HUES48 (cell line): ENCODE data around the gene OSBPL3.

ENCODE experiments used
- H3K27ac ChIP-seq: one replicate; pipeline ENCODE4 v1.7.0; 2013; ENCODE audit warnings: low read depth, low read length, inconsistent platforms
- H3K27me3 ChIP-seq: 2 replicates; pipeline ENCODE4 v1.6.1; 2013; ENCODE audit warnings: mild to moderate bottlenecking, low read length; ENCODE audit not compliant: control insufficient read depth, insufficient read depth
- H3K36me3 ChIP-seq: 2 replicates; pipeline ENCODE4 v1.6.1; 2013; ENCODE audit warnings: low read length; ENCODE audit not compliant: control insufficient read depth, insufficient read depth
- H3K4me1 ChIP-seq: 2 replicates; pipeline ENCODE4 v1.6.1; 2013; ENCODE audit warnings: mild to moderate bottlenecking, low read length; ENCODE audit not compliant: control insufficient read depth, insufficient read depth
- H3K4me3 ChIP-seq: 2 replicates; pipeline ENCODE4 v1.5.1; 2013; ENCODE audit warnings: mild to moderate bottlenecking, low read depth, low read length
- H3K9ac ChIP-seq: 2 replicates; pipeline ENCODE4 v1.6.1; 2013; ENCODE audit warnings: mild to moderate bottlenecking, low read depth, low read length, moderate library complexity
- H3K9me3 ChIP-seq: 2 replicates; pipeline ENCODE4 v1.6.1; 2013; ENCODE audit warnings: low read length; ENCODE audit not compliant: control insufficient read depth, insufficient read depth

Gene OSBPL3

GRCh38 chr7:24967696-24968095, 12.3 kb downstream of the OSBPL3 start:
- H3K4me3 ChIP-seq: no peak overlapping the region
- H3K27ac ChIP-seq: no peak overlapping the region
- no peaks in the 10 kb centered on the region for H3K27me3 ChIP-seq
- no peaks in the 10 kb centered on the region for H3K9me3 ChIP-seq
- no peak overlapping the region for H3K9ac ChIP-seq
- no peaks in the 10 kb centered on the region for H3K36me3 ChIP-seq
- peaks cover 28% of the 10 kb centered on the region for H3K4me1 ChIP-seq

- Histone ChIP-seq H3K9me3 (no peaks in the 10 kb centered on the region), H3K4me3 (no peak overlapping the region), H3K9ac (no peak overlapping the region), H3K27ac (no peak overlapping the region), H3K36me3 (no peaks in the 10 kb centered on the region), H3K27me3 (no peaks in the 10 kb centered on the region), H3K4me1 (peaks cover 23% of the 10 kb centered on the region)
Measured at GRCh38 chr7:24966802-24967201, 13.2 kb downstream of the OSBPL3 start.

- H3K9ac ChIP-seq: no peak overlapping the region
- H3K9me3 ChIP-seq: no peaks in the 10 kb centered on the region
- no peak overlapping the region for H3K27ac ChIP-seq
- H3K4me1 ChIP-seq: peaks cover 17% of the 10 kb centered on the region
- H3K27me3 ChIP-seq: no peaks in the 10 kb centered on the region
- no peak overlapping the region for H3K4me3 ChIP-seq
- H3K36me3 ChIP-seq: no peaks in the 10 kb centered on the region
Measured at GRCh38 chr7:24965831-24966708, 13.9 kb downstream of the OSBPL3 start.

- Histone ChIP-seq H3K36me3 (no peaks in the 10 kb centered on the region), H3K27ac (no peak overlapping the region), H3K4me3 (no peak overlapping the region), H3K4me1 (peaks cover 27% of the 10 kb centered on the region), H3K27me3 (no peaks in the 10 kb centered on the region), H3K9ac (no peak overlapping the region), H3K9me3 (no peaks in the 10 kb centered on the region)
Measured at GRCh38 chr7:24964191-24964590, 15.8 kb downstream of the OSBPL3 start.

GRCh38 chr7:24963218-24963617, 16.8 kb downstream of the OSBPL3 start:
- Histone ChIP-seq H3K9ac (no peak overlapping the region), H3K27me3 (no peaks in the 10 kb centered on the region), H3K4me1 (peaks cover 30% of the 10 kb centered on the region), H3K27ac (no peak overlapping the region), H3K9me3 (no peaks in the 10 kb centered on the region), H3K4me3 (no peak overlapping the region), H3K36me3 (no peaks in the 10 kb centered on the region)

- H3K27me3 ChIP-seq: no peaks in the 10 kb centered on the region
- H3K27ac ChIP-seq: no peak overlapping the region
- no peak overlapping the region for H3K4me3 ChIP-seq
- no peak overlapping the region for H3K9ac ChIP-seq
- no peaks in the 10 kb centered on the region for H3K9me3 ChIP-seq
- peaks cover 30% of the 10 kb centered on the region for H3K4me1 ChIP-seq
- H3K36me3 ChIP-seq: no peaks in the 10 kb centered on the region
Measured at GRCh38 chr7:24962418-24962962, 17.5 kb downstream of the OSBPL3 start.

- H3K9ac ChIP-seq: no peak overlapping the region
- H3K9me3 ChIP-seq: no peaks in the 10 kb centered on the region
- no peaks in the 10 kb centered on the region for H3K36me3 ChIP-seq
- H3K4me1 ChIP-seq: peaks cover 16% of the 10 kb centered on the region
- H3K27ac ChIP-seq: no peak overlapping the region
- no peaks in the 10 kb centered on the region for H3K27me3 ChIP-seq
- no peak overlapping the region for H3K4me3 ChIP-seq
Measured at GRCh38 chr7:24959735-24960485, 20.1 kb downstream of the OSBPL3 start.

- Histone ChIP-seq H3K4me3 (no peak overlapping the region), H3K9me3 (no peaks in the 10 kb centered on the region), H3K27me3 (no peaks in the 10 kb centered on the region), H3K27ac (no peak overlapping the region), H3K4me1 (peaks cover 16% of the 10 kb centered on the region), H3K9ac (no peak overlapping the region), H3K36me3 (no peaks in the 10 kb centered on the region)
Measured at GRCh38 chr7:24958399-24958798, 21.6 kb downstream of the OSBPL3 start.

GRCh38 chr7:24956021-24956420, 24.0 kb downstream of the OSBPL3 start:
- Histone ChIP-seq H3K9ac (no peak overlapping the region), H3K36me3 (no peaks in the 10 kb centered on the region), H3K4me1 (peaks cover 13% of the 10 kb centered on the region; the same call in 1 of the 2 replicates), H3K4me3 (no peak overlapping the region), H3K9me3 (no peaks in the 10 kb centered on the region), H3K27me3 (no peaks in the 10 kb centered on the region), H3K27ac (no peak overlapping the region)

GRCh38 chr7:24955313-24955712, 24.7 kb downstream of the OSBPL3 start:
- Histone ChIP-seq H3K9me3 (no peaks in the 10 kb centered on the region), H3K27ac (no peak overlapping the region), H3K4me1 (peaks cover 13% of the 10 kb centered on the region; the same call in 1 of the 2 replicates), H3K36me3 (no peaks in the 10 kb centered on the region), H3K4me3 (no peak overlapping the region), H3K27me3 (no peaks in the 10 kb centered on the region), H3K9ac (no peak overlapping the region)

- Histone ChIP-seq H3K36me3 (no peaks in the 10 kb centered on the region), H3K9me3 (no peaks in the 10 kb centered on the region), H3K4me3 (no peak overlapping the region), H3K27ac (no peak overlapping the region), H3K9ac (no peak overlapping the region), H3K27me3 (no peaks in the 10 kb centered on the region), H3K4me1 (no peaks in the 10 kb centered on the region)
Measured at GRCh38 chr7:24952464-24952863, 27.5 kb downstream of the OSBPL3 start.
